ENCODE measurements around the gene CRYBB1.

CRYBB1 gene

GRCh38 chr22:26617271-26618199, at the start of gene CRYBB1:
TSS of gene CRYBB1 (minus strand) at chr22:26618027. CDS start at chr22:26616319, 1,708 bp downstream.
- DNase-seq (ENCODE audit: low read depth), result no peak

GRCh38 chr22:26667140-26667539, 49.3 kb upstream of the CRYBB1 start:
- no peak for DNase-seq (ENCODE audit: low read depth)

GRCh38 chr22:26665813-26666231, 48.0 kb upstream of the CRYBB1 start:
- DNase-seq (ENCODE audit: low read depth), result no peak

- no peak for DNase-seq (ENCODE audit: low read depth)
These were observed 45.6 kb upstream of the CRYBB1 start for GRCh38 chr22:26663374-26663923.

GRCh38 chr22:26662160-26662559, 44.3 kb upstream of the CRYBB1 start:
- DNase-seq (ENCODE audit: low read depth), result no peak

GRCh38 chr22:26660961-26661578, 43.2 kb upstream of the CRYBB1 start:
- no peak for DNase-seq (ENCODE audit: low read depth)

GRCh38 chr22:26660356-26660755, 42.5 kb upstream of the CRYBB1 start:
- DNase-seq (ENCODE audit: low read depth), result no peak

GRCh38 chr22:26658671-26659478, 41.0 kb upstream of the CRYBB1 start:
- peak; percentile 68 for DNase-seq (ENCODE audit: low read depth)

- no peak for DNase-seq (ENCODE audit: low read depth)
These were observed 40.3 kb upstream of the CRYBB1 start for GRCh38 chr22:26658161-26658560.

GRCh38 chr22:26656891-26657851, 39.3 kb upstream of the CRYBB1 start, which contains the start of gene MIAT:
TSS of gene MIAT (plus strand) at chr22:26657588.
- DNase-seq (ENCODE audit: low read depth), result peak; percentile 61

- no peak for DNase-seq (ENCODE audit: low read depth)
These were observed 34.0 kb upstream of the CRYBB1 start for GRCh38 chr22:26651815-26652214.

- DNase-seq (ENCODE audit: low read depth), result no peak
These were observed 33.0 kb upstream of the CRYBB1 start for GRCh38 chr22:26650722-26651421.

- no peak for DNase-seq (ENCODE audit: low read depth)
These were observed 30.9 kb upstream of the CRYBB1 start for GRCh38 chr22:26648528-26649388.

GRCh38 chr22:26648011-26648497, 30.2 kb upstream of the CRYBB1 start:
- DNase-seq (ENCODE audit: low read depth), result peak; percentile 20

- no peak for DNase-seq (ENCODE audit: low read depth)
These were observed 28.3 kb upstream of the CRYBB1 start for GRCh38 chr22:26646158-26646557.

GRCh38 chr22:26643418-26644100, 25.7 kb upstream of the CRYBB1 start:
- DNase-seq (ENCODE audit: low read depth), result no peak

- DNase-seq (ENCODE audit: low read depth), result peak; percentile 61
These were observed 24.9 kb upstream of the CRYBB1 start for GRCh38 chr22:26642465-26643417.
